B cell (primary cell): ENCODE measurements around the gene ADAMTS12. TPM values are rescaled to one million over a fixed set of nuclear protein-coding genes. Genes with fewer than 3 reads are reported as not detected.

ENCODE experiments used
- ATAC-seq: fragments of 200-7000 bp; cut with Tn5 transposase; one replicate; pipeline ENCODE4 v1.10.0; 2021; ENCODE audit warnings: low read depth, mild to moderate bottlenecking, moderate number of reproducible peaks, moderate library complexity
- CTCF ChIA-PET: fragments of 350-600 bp; sonication (Branson Sonifier 250); formaldehyde crosslinking; loops from one replicate; lab custom pipeline; 2021; ENCODE audit warnings: antibody characterized with exemption, inconsistent platforms; lab: Charles Lee
- POLR2A ChIA-PET: fragments of 350-600 bp; sonication (Branson Sonifier 250); formaldehyde crosslinking; loops from one replicate; lab custom pipeline; 2021; ENCODE audit warnings: antibody characterized with exemption; lab: Charles Lee
- DNase-seq: peaks from one replicate; pipeline ENCODE4 v3.0.0; 2013
- H2AFZ ChIP-seq: 2 replicates; pipeline ENCODE4 v1.6.1; 2012; ENCODE audit warnings: mild to moderate bottlenecking, low read depth, low read length; ENCODE audit not compliant: insufficient read depth, poor library complexity, severe bottlenecking
- H3K27ac ChIP-seq, 2 donors: 1 replicate in 1 of 2; 2 replicates in 1 of 2; pipeline ENCODE4 v1.5.1; 2012 to 2013; ENCODE audit warnings: low read length in 2 of 2, mild to moderate bottlenecking in 2 of 2, moderate library complexity in 1 of 2
- H3K27me3 ChIP-seq, 4 experiments: fragments of 200-600 bp in 1 of 4; sonication (generic) in 1 of 4; replicated peaks in 1 of 4; 1 replicate in 2 of 4; 2 replicates in 2 of 4; pipeline versions ENCODE4 v1.6.1 to v1.7.0; 2013 to 2016; ENCODE audit warnings: low read length in 3 of 4, mild to moderate bottlenecking in 2 of 4, mixed read lengths in 1 of 4, moderate library complexity in 1 of 4; ENCODE audit not compliant: insufficient read depth in 4 of 4, control insufficient read depth in 3 of 4; ENCODE audit errors: control extremely low read depth in 1 of 4
- H3K36me3 ChIP-seq, 2 experiments: replicated peaks in 1 of 2; 1 replicate in 1 of 2; 2 replicates in 1 of 2; pipeline versions ENCODE4 v1.6.1 to v1.7.1; 2013; ENCODE audit warnings: low read length in 1 of 2; ENCODE audit not compliant: insufficient read depth in 2 of 2, control insufficient read depth in 1 of 2; ENCODE audit errors: control extremely low read depth in 1 of 2, extremely low read depth in 1 of 2
- H3K4me1 ChIP-seq, 2 donors: fragments of 200-600 bp in 1 of 2; sonication (generic) in 1 of 2; 1 replicate in 1 of 2; 2 replicates in 1 of 2; pipeline versions ENCODE4 v1.5.1 to v1.6.1; 2013 to 2017; ENCODE audit warnings: low read length in 2 of 2; ENCODE audit not compliant: control insufficient read depth in 2 of 2, insufficient read depth in 2 of 2
- H3K4me2 ChIP-seq: replicated peaks from 2 replicates; pipeline ENCODE3; 2012; ENCODE audit warnings: mild to moderate bottlenecking, low read depth, low read length; ENCODE audit not compliant: poor library complexity, severe bottlenecking
- H3K4me3 ChIP-seq, 5 experiments: fragments of 200-600 bp in 1 of 5; sonication (generic) in 1 of 5; 1 replicate in 3 of 5; 2 replicates in 2 of 5; pipeline versions ENCODE4 v1.5.1 to v1.7.0; 2011 to 2016; ENCODE audit warnings: low read length in 4 of 5, mild to moderate bottlenecking in 4 of 5, low read depth in 2 of 5, control low read depth in 1 of 5, moderate library complexity in 1 of 5; ENCODE audit not compliant: insufficient read depth in 1 of 5; ENCODE audit errors: control extremely low read depth in 1 of 5, extremely low read depth in 1 of 5
- H3K79me2 ChIP-seq: fragments of 200-600 bp; sonication (generic); one replicate; pipeline ENCODE4 v1.6.0; 2016; ENCODE audit warnings: low read length; ENCODE audit not compliant: control insufficient read depth, insufficient read depth
- H3K9ac ChIP-seq: fragments of 200-600 bp; sonication (generic); 2 replicates; pipeline ENCODE4 v1.6.1; 2017; ENCODE audit warnings: mild to moderate bottlenecking, low read length, moderate library complexity
- H3K9me3 ChIP-seq, 3 donors: one replicate each; pipeline versions ENCODE4 v1.6.1 to v1.7.1; 2013; ENCODE audit warnings: low read length in 2 of 3; ENCODE audit not compliant: control insufficient read depth in 2 of 3, insufficient read depth in 1 of 3; ENCODE audit errors: control extremely low read depth in 1 of 3
- H4K20me1 ChIP-seq: 2 replicates; pipeline ENCODE4 v1.6.0; 2012; ENCODE audit warnings: mild to moderate bottlenecking, low read length; ENCODE audit not compliant: insufficient read depth, control insufficient read depth, poor library complexity, severe bottlenecking
- H3K27ac Mint-ChIP-seq: one replicate; pipeline ENCODE4 v1.8.0; 2021; ENCODE audit warnings: mixed read lengths
- H3K27me3 Mint-ChIP-seq: one replicate; pipeline ENCODE4 v1.8.0; 2021; ENCODE audit warnings: mixed read lengths
- H3K4me1 Mint-ChIP-seq: one replicate; pipeline ENCODE4 v1.8.0; 2021; ENCODE audit warnings: mixed read lengths
- H3K4me3 Mint-ChIP-seq: one replicate; pipeline ENCODE4 v1.8.0; 2021; ENCODE audit warnings: mixed read lengths
- H3K9me3 Mint-ChIP-seq: one replicate; pipeline ENCODE4 v1.8.0; 2022; ENCODE audit warnings: mixed read lengths; ENCODE audit not compliant: insufficient read depth
- EZH2 ChIP-seq: IDR thresholded peaks from 2 replicates; pipeline ENCODE4 v1.6.1; 2012; ENCODE audit warnings: borderline replicate concordance, low read depth, mild to moderate bottlenecking, moderate library complexity, low read length; ENCODE audit not compliant: insufficient read depth, poor library complexity, severe bottlenecking
- WGBS: methylation state at CpG from one replicate; pipeline ENCODE4 v1.1.5; 2013; ENCODE audit warnings: missing lambda C conversion rate; ENCODE audit not compliant: insufficient coverage; 5-methylcytosine and 5-hydroxymethylcytosine counted together
- intact Hi-C: fragments of 100-400 bp; cut with micrococcal nuclease; formaldehyde crosslinking; loops from one replicate; pipeline ENCODE4 v1.10.0; 2022
- polyA plus RNA-seq: library from polyadenylated mRNA; depleted of rRNA; stranded (reverse); fragments of >200 nt; gene quantifications from 2 replicates; pipeline ENCODE4 v1.2.3, GENCODE V29; 2012
- total RNA-seq, 2 donors: library from RNA; stranded (reverse); fragments of 120-200 nt in 1 of 2; gene quantifications; 1 replicate in 1 of 2; 2 replicates in 1 of 2; pipeline versions ENCODE4 v1.2.3 to v1.2.4, GENCODE V29; 2013 to 2022
- TF ChIP-seq, protein P1 (sequence below): fragments of 200-600 bp; IDR thresholded peaks from one replicate; pipeline ENCODE4 v1.8.0; 2022; ENCODE audit warnings: antibody characterized with exemption, mild to moderate bottlenecking

The ADAMTS12 gene
- total and polyA plus RNA-seq, 2 donors (not counting 1 experiment from before 2014, with no cell fraction given) = not detected

- Mint-ChIP-seq H3K4me3 (no peak overlapping the region), H3K4me1 (no peaks in the 10 kb centered on the region), H3K9me3 (no peaks in the 10 kb centered on the region), H3K27ac (no peak overlapping the region), H3K27me3 (peaks cover 8% of the 10 kb centered on the region)
- ChIA-PET POLR2A (no interaction called here), CTCF (interaction anchor here (0.9 kb wide), 1 partner anchor 408 kb away, joined by 3 read pairs; no protein-coding TSS in a partner anchor)
- H3K4me1 ChIP-seq = no peaks in the 10 kb centered on the region
- ATAC-seq = no peak
- H3K9ac ChIP-seq = no peak overlapping the region
- H3K4me3 ChIP-seq = no peak overlapping the region
- H3K79me2 ChIP-seq = no peaks in the 10 kb centered on the region
- no peaks in the 10 kb centered on the region for H3K9me3 ChIP-seq
- H2AFZ ChIP-seq = no peak overlapping the region
- H3K4me2 ChIP-seq = no peak overlapping the region
- H3K36me3 ChIP-seq = no peaks in the 10 kb centered on the region
- H3K27me3 ChIP-seq = no peaks in the 10 kb centered on the region
- no peak for TF ChIP-seq EZH2
- TF ChIP-seq, protein P1, sequence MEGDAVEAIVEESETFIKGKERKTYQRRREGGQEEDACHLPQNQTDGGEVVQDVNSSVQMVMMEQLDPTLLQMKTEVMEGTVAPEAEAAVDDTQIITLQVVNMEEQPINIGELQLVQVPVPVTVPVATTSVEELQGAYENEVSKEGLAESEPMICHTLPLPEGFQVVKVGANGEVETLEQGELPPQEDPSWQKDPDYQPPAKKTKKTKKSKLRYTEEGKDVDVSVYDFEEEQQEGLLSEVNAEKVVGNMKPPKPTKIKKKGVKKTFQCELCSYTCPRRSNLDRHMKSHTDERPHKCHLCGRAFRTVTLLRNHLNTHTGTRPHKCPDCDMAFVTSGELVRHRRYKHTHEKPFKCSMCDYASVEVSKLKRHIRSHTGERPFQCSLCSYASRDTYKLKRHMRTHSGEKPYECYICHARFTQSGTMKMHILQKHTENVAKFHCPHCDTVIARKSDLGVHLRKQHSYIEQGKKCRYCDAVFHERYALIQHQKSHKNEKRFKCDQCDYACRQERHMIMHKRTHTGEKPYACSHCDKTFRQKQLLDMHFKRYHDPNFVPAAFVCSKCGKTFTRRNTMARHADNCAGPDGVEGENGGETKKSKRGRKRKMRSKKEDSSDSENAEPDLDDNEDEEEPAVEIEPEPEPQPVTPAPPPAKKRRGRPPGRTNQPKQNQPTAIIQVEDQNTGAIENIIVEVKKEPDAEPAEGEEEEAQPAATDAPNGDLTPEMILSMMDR = no peak
- H4K20me1 ChIP-seq = no peaks in the 10 kb centered on the region
- DNase-seq = no peak
- no peak overlapping the region for H3K27ac ChIP-seq
- intact Hi-C loops = no loop called here
- WGBS = 85% methylated on average over 4 of the region's 4 CpGs
Measured at GRCh38 chr5:33526755-33527154, 365.0 kb downstream of the ADAMTS12 start.

DNA sequence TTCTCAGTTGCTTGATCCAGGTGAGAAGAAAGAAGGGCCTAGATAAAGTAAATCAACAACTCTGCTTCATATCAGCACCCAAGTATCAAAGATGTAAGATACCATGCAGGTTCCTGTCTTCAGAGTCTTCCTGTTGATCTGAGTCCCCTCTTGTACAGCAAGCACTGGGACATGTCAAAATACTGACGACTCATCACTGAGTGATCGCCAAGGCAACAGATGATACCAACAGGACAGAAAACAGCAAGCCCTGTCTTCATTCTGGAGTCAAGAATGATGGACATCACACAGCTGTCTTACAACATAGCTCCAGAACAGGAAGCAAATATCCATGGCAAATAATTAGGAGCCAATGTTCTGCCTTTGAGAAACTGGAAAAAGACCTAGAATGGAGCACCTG is 367.3 kb downstream of the ADAMTS12 start:
- DNase-seq (no peak), ATAC-seq (no peak)
- no peak overlapping the region for H3K4me3 Mint-ChIP-seq
- Histone ChIP-seq H3K4me3 (no peak overlapping the region), H3K79me2 (no peaks in the 10 kb centered on the region), H3K9me3 (no peaks in the 10 kb centered on the region), H2AFZ (no peak overlapping the region), H3K36me3 (no peaks in the 10 kb centered on the region), H3K4me2 (no peak overlapping the region), H3K27ac (no peak overlapping the region), H3K4me1 (no peaks in the 10 kb centered on the region), H3K9ac (no peak overlapping the region), H4K20me1 (no peaks in the 10 kb centered on the region), H3K27me3 (no peaks in the 10 kb centered on the region)
- WGBS = 100% methylated on average over 2 of the region's 2 CpGs
- peaks cover 10% of the 10 kb centered on the region for H3K27me3 Mint-ChIP-seq
- intact Hi-C loops = no loop called here
- POLR2A ChIA-PET = no interaction called here
- TF ChIP-seq EZH2 = no peak
- TF ChIP-seq, protein P1 = no peak
- H3K9me3 Mint-ChIP-seq = no peaks in the 10 kb centered on the region
- no peaks in the 10 kb centered on the region for H3K4me1 Mint-ChIP-seq
- H3K27ac Mint-ChIP-seq = no peak overlapping the region
- CTCF ChIA-PET = no interaction called here
